Mononuclear cell (primary cell): ENCODE results near the gene FBXL7. TPM values are rescaled to one million over a fixed set of nuclear protein-coding genes. Genes with fewer than 3 reads are reported as not detected.

Experiments
- H3K27me3 ChIP-seq: 2 replicates; pipeline ENCODE4 v1.6.0; 2011; ENCODE audit warnings: low read length, control low read depth; ENCODE audit not compliant: insufficient read depth
- H3K4me1 ChIP-seq: 2 replicates; pipeline ENCODE4 v1.5.1; 2011; ENCODE audit warnings: mild to moderate bottlenecking, low read length, control low read depth; ENCODE audit not compliant: insufficient read depth
- H3K4me3 ChIP-seq: 2 replicates; pipeline ENCODE4 v1.5.1; 2011; ENCODE audit warnings: mild to moderate bottlenecking, low read length, moderate library complexity
- H3K9me3 ChIP-seq: 2 replicates; pipeline ENCODE4 v1.5.1; 2011; ENCODE audit warnings: low read depth, mild to moderate bottlenecking, control low read depth, low read length
- total RNA-seq: library from RNA; depleted of rRNA; stranded (reverse); fragments of >200 nt; gene quantifications from one replicate; pipeline ENCODE4 v1.2.3, GENCODE V29; 2012

The FBXL7 gene
- total RNA-seq, 1 donor: not detected

- Histone ChIP-seq H3K4me1 (no peaks in the 10 kb centered on the region), H3K4me3 (no peak overlapping the region), H3K9me3 (no peaks in the 10 kb centered on the region), H3K27me3 (no peaks in the 10 kb centered on the region)
Measured at GRCh38 chr5:15571081-15571480, 71.1 kb downstream of the FBXL7 start.

GRCh38 chr5:15571618-15572017, 71.6 kb downstream of the FBXL7 start:
- no peaks in the 10 kb centered on the region for H3K4me1 ChIP-seq
- H3K27me3 ChIP-seq: no peaks in the 10 kb centered on the region
- H3K9me3 ChIP-seq: no peaks in the 10 kb centered on the region
- no peak overlapping the region for H3K4me3 ChIP-seq

GRCh38 chr5:15573590-15573989, 73.6 kb downstream of the FBXL7 start:
- H3K9me3 ChIP-seq: no peaks in the 10 kb centered on the region

GRCh38 chr5:15574128-15574527, 74.1 kb downstream of the FBXL7 start:
- Histone ChIP-seq H3K27me3 (no peaks in the 10 kb centered on the region), H3K4me3 (no peak overlapping the region), H3K4me1 (no peaks in the 10 kb centered on the region), H3K9me3 (no peaks in the 10 kb centered on the region)

More at GRCh38 chr5:15573590-15573989, 73.6 kb downstream of the FBXL7 start:
- Histone ChIP-seq H3K4me3 (no peak overlapping the region), H3K4me1 (no peaks in the 10 kb centered on the region), H3K27me3 (no peaks in the 10 kb centered on the region)

- Histone ChIP-seq H3K4me3 (no peak overlapping the region), H3K27me3 (no peaks in the 10 kb centered on the region), H3K4me1 (no peaks in the 10 kb centered on the region), H3K9me3 (no peaks in the 10 kb centered on the region)
Measured at GRCh38 chr5:15574806-15575325, 74.9 kb downstream of the FBXL7 start.

GRCh38 chr5:15575666-15576065, 75.7 kb downstream of the FBXL7 start:
- Histone ChIP-seq H3K27me3 (no peaks in the 10 kb centered on the region), H3K4me1 (no peaks in the 10 kb centered on the region)

GRCh38 chr5:15577132-15577531, 77.2 kb downstream of the FBXL7 start:
- no peaks in the 10 kb centered on the region for H3K9me3 ChIP-seq
- H3K4me1 ChIP-seq: no peaks in the 10 kb centered on the region

More at GRCh38 chr5:15575666-15576065, 75.7 kb downstream of the FBXL7 start:
- H3K9me3 ChIP-seq: no peaks in the 10 kb centered on the region
- H3K4me3 ChIP-seq: no peak overlapping the region

GRCh38 chr5:15577831-15578230, 77.9 kb downstream of the FBXL7 start:
- Histone ChIP-seq H3K4me3 (no peak overlapping the region), H3K27me3 (no peaks in the 10 kb centered on the region), H3K4me1 (no peaks in the 10 kb centered on the region), H3K9me3 (no peaks in the 10 kb centered on the region)

More at GRCh38 chr5:15577132-15577531, 77.2 kb downstream of the FBXL7 start:
- Histone ChIP-seq H3K27me3 (no peaks in the 10 kb centered on the region), H3K4me3 (no peak overlapping the region)

GRCh38 chr5:15579193-15579990, 79.4 kb downstream of the FBXL7 start:
- Histone ChIP-seq H3K9me3 (no peaks in the 10 kb centered on the region), H3K4me3 (no peak overlapping the region), H3K27me3 (no peaks in the 10 kb centered on the region)

GRCh38 chr5:15584528-15584927, 84.5 kb downstream of the FBXL7 start:
- no peaks in the 10 kb centered on the region for H3K27me3 ChIP-seq
- H3K4me1 ChIP-seq: no peaks in the 10 kb centered on the region
- no peak overlapping the region for H3K4me3 ChIP-seq
- H3K9me3 ChIP-seq: no peaks in the 10 kb centered on the region

More at GRCh38 chr5:15579193-15579990, 79.4 kb downstream of the FBXL7 start:
- H3K4me1 ChIP-seq: no peaks in the 10 kb centered on the region

- no peak overlapping the region for H3K4me3 ChIP-seq
- no peaks in the 10 kb centered on the region for H3K4me1 ChIP-seq
- H3K9me3 ChIP-seq: no peaks in the 10 kb centered on the region
- no peaks in the 10 kb centered on the region for H3K27me3 ChIP-seq
Measured at GRCh38 chr5:15585128-15585527, 85.1 kb downstream of the FBXL7 start.

GRCh38 chr5:15585841-15586591, 86.0 kb downstream of the FBXL7 start:
- Histone ChIP-seq H3K4me1 (no peaks in the 10 kb centered on the region), H3K27me3 (no peaks in the 10 kb centered on the region), H3K4me3 (no peak overlapping the region), H3K9me3 (no peaks in the 10 kb centered on the region)

GRCh38 chr5:15587916-15588315, 87.9 kb downstream of the FBXL7 start:
- Histone ChIP-seq H3K4me3 (no peak overlapping the region), H3K27me3 (no peaks in the 10 kb centered on the region), H3K9me3 (no peaks in the 10 kb centered on the region), H3K4me1 (no peaks in the 10 kb centered on the region)

GRCh38 chr5:15592728-15593127, 92.7 kb downstream of the FBXL7 start:
- Histone ChIP-seq H3K4me3 (no peak overlapping the region), H3K4me1 (no peaks in the 10 kb centered on the region), H3K27me3 (no peaks in the 10 kb centered on the region), H3K9me3 (no peaks in the 10 kb centered on the region)

GRCh38 chr5:15594977-15595568, 95.1 kb downstream of the FBXL7 start:
- Histone ChIP-seq H3K4me1 (no peaks in the 10 kb centered on the region), H3K9me3 (no peaks in the 10 kb centered on the region), H3K27me3 (no peaks in the 10 kb centered on the region), H3K4me3 (no peak overlapping the region)
